Measurements from ENCODE around the gene SMR3A.

GRCh38 chr4:70399319-70399718, 38.8 kb downstream of the SMR3A start:
- TF ChIP-seq, protein P1, sequence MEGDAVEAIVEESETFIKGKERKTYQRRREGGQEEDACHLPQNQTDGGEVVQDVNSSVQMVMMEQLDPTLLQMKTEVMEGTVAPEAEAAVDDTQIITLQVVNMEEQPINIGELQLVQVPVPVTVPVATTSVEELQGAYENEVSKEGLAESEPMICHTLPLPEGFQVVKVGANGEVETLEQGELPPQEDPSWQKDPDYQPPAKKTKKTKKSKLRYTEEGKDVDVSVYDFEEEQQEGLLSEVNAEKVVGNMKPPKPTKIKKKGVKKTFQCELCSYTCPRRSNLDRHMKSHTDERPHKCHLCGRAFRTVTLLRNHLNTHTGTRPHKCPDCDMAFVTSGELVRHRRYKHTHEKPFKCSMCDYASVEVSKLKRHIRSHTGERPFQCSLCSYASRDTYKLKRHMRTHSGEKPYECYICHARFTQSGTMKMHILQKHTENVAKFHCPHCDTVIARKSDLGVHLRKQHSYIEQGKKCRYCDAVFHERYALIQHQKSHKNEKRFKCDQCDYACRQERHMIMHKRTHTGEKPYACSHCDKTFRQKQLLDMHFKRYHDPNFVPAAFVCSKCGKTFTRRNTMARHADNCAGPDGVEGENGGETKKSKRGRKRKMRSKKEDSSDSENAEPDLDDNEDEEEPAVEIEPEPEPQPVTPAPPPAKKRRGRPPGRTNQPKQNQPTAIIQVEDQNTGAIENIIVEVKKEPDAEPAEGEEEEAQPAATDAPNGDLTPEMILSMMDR (conservative IDR thresholded peaks at IDR 0.05; ENCODE audit: low read length), result no peak
- TF ChIP-seq EZH2phosphoT487 (IDR thresholded peaks at IDR 0.05; ENCODE audit: borderline replicate concordance, low read depth, low read length), result no peak

Measured in OCI-LY7 (cell line).